Fibroblast of skin of back (primary cell): Measurements from ENCODE around the gene SMTNL2.
A peak's percentile ranks its signal among the peaks of the same experiment; 100 is the strongest.
"Not testable (repeated sequence)": the region's sequence is repeated elsewhere in the genome, so short reads cannot be mapped to it uniquely, and the experiment has no call there.

Experiments used
- DNase-seq: peaks from one replicate; pipeline ENCODE4 v3.0.0-alpha.2; 2013

SMTNL2 gene

DNA sequence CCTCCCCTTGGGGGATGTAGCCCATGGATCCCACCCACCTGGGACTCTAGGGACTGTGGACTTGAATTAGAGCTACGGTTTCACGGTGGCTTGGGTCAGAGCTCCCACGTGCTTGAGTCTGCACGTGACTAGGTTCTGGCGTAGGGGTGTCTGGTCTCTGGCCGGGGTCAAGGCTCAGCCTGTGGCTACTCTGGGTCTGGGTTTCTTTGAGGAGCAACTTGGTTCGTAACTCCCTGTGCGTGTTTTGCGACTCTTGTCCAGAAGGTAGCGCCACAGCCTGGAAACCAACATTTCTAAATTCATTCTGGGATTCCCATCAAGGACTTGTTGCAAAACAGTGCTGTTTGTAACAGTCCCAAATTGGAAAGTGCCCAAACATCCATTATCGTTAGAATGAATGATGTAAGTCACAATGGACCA is 23.5 kb upstream of the SMTNL2 start:
- DNase-seq: no peak

DNA sequence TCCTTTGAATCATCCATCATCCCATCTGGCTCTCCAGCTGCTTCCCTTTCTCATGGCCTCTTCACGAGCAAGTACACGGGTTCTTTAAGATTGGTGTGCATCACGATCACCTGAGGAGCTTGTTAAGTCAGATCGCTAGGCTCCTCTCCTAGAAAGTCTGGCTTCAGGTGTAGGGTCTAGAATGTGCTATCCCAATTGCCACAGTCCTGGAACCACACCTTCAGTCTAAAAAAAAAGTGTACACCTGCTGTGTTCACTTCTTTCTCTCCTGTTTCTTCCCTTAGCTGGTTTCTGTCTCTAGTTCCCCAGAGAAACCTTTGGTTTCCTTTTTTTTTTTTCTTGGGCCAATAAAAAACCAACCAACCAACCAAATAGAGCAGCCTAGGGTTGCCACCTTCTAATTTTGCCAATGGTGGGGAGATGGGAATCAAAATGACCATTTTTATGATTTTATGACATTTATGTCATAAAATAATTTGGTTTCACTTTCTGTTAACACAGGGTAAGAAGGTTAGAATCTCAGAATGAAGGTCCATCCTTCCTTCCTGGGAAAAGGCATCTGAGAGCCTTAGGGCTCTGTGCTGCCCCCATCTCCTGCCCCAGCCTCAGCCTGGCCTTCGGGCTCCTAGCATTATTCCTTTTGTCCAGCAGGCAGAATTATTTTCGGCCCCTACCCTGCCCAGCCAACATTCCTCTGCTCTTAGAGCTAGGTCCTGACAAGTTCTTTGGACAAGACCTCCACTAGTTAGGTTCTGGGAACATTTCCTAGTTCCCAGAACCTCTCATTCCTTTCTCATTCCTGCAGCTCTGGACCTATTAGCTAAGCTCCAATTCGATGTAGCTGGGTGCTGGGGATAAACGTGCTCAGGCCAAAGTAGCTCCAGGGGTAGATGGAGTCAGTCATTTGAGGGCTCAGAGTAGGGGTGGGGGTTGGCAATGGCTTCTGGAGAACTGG is 22.0 kb upstream of the SMTNL2 start:
- DNase-seq: no peak

DNA sequence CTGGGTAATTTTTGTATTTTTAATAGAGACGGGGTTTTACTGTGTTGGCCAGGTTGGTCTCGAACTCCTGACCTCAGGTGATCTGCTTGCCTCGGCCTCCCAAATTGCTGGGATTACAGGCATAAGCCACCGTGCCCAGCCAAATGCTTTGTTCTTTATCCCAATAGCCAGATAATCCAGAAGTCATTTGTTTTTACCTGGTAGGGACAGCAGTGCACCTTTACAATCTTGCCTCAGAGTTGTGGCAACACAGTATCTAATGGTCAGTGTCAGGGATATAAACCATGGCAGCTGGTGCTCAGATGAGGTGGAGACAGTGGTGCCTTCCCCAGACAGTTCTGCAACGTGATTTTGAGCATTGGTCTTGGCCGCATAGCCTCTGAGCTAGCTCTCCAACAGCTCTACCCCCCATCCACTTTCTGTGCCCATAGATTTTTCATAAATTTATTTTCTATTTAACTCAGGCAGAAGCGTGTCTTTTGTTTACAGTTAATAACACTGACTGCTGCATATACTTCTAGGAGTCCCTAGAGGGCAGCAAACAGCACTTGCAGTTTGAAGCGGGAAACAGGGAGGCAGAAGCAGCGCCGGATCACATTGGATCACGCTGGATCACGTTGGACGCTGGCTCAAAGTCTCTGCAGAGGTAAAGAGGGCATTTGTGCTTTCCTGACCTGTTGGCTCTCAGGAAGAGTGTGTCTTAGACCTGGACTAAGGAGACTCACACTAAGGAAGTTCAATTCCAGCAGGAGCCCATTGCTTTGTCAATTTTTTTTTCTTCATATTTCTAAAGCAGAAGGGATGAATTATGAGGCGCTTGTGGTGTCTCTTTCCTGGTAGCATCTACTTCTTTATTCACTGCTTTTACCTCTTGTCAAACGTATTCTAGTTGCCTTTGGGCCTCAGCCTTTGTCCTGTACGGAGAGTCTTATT is 18.9 kb upstream of the SMTNL2 start:
- peak; percentile 73 for DNase-seq

DNA sequence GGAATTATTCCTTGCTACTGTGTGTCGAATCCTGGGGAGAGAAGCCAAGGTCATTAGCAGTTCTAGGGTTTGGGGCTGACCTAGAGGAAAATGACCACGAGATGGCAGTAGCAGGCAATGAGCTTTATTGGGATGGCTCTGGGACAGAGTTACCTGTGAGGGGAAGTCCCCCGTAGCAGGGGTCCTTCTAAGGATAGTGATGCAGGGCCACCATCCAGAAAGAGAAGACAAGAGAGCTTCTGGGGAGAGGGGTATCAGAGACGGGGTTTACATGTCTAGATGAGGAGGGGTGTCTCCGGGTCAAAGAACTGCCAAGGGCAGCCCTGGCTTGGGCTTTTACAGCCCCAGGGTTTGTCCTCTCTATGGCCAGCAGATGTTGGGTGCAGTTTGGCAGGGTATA is 17.5 kb upstream of the SMTNL2 start:
- peak; percentile 51 for DNase-seq

DNA sequence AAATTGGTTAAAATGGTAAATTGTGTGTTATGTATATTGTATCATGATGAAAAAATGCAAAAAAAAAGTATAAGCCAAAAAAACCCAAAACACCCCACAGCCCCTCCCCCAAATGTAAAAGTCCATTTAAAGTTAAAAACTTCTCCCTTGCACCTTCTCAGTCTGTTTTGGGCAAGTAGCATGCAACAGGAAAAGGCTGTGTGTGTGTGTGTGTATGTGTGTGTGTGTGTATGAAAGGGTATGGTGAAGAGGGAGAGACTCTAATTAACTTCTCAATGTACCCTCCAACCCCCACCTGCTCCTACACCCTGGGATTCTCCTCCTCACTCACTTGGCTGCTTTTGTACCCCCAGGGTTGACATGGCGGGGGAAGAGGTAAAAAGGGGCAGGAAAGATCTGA is 14.7 kb upstream of the SMTNL2 start:
- DNase-seq: no peak

DNA sequence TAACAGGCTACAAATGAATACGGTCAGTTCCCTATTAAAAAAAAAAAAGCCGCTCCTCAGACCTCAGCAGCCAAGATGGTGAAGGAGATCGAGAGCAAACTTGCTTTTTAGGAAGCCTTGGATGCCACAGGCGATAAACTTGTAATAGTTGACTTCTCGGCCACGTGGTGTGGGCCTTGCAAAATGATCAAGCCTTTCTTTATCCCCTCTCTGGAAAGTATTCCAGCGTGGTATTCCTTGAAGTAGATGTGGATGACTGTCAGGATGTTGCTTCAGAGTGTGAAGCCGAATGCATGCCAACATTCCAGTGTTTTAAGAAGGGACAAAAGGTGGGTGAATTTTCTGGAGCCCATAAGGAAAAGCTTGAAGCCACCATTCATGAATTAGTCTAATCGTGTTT is 12.2 kb upstream of the SMTNL2 start:
- no peak for DNase-seq

DNA sequence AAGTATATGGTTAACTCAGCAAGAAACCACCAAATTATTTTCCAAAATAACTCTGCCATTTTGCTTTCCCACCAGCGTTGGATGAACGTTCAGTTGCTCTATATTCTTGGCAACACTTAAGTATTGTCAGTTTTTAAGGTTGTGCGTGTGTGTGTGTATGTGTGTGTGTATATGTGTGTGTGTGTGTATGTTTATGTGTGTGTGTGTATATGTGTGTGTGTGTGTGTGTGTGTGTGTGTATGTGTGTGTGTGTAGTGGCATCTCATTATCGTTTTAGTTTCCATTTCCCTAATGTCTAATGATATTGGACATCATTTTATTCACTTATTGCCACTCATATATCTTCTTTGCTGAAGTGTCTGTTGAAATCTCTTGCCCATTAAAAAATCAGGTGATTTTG is 11.2 kb upstream of the SMTNL2 start:
- DNase-seq: no peak

DNA sequence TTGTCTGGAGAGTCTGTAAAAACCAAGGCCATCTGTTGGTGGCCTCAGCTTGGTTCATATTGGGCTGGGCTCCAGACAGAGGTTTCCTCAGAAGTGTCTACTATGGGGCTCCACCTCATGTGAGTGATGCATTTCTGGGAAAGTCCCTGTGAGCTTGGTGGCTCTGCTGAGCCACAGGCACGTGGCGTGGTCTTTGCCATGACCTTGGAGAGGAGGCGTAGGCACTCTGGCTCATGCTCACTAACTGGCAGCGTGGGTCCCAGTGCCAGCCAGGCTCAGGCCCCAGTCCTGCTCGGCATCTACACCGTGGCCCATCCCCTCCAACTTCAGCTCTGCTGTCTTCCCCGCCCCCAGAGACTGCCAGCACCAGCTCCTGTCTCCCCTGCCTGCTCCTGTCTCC is 10.7 kb upstream of the SMTNL2 start:
- no peak for DNase-seq

DNA sequence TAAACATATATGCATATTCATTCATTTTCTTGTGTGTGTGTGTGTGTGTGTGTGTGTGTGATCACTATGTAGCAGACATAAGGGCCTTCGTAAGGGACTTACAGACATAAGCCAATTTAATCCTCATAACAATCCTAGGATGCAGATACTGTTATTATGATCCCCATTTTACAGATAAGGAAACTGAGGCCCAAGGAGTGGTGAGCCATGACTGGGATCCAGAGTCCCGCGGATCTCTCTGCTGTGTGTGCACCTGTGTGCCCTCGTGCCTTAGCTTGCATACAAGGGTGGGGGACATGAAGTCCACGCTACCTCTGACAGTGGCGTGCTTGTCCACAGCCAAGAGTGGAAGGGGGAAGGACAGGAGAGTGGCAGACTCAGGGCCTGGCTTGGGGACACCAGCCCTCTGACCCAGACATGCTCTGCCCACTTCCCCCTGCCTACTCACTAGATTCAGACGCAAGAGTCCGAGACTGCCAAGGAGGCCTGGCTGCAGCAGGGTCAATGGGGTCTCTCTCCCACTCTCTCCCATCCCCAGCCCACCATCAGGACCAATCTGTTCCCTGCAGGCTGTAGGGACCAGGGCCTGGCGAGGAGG is 9.8 kb upstream of the SMTNL2 start:
- DNase-seq: no peak

DNA sequence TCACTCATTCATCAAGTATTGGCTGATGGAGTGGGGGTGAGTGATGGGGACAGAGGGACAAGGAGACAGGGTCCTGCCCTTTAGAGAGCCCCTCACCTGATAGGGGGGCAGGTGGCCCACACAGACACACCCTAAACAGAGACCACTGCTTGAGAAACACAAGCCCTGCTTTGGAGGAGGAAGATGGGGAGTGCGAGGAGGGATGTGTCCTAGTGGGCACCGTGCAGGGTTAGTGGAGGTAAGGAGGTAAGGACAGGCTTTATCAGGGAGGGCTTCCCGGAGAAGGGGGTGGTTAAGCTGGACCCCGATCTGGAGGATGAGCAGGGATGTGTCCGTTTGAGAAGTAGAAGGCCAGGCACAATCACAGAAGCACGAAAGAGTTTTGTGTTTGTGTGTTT is 8.2 kb upstream of the SMTNL2 start:
- DNase-seq: no peak

DNA sequence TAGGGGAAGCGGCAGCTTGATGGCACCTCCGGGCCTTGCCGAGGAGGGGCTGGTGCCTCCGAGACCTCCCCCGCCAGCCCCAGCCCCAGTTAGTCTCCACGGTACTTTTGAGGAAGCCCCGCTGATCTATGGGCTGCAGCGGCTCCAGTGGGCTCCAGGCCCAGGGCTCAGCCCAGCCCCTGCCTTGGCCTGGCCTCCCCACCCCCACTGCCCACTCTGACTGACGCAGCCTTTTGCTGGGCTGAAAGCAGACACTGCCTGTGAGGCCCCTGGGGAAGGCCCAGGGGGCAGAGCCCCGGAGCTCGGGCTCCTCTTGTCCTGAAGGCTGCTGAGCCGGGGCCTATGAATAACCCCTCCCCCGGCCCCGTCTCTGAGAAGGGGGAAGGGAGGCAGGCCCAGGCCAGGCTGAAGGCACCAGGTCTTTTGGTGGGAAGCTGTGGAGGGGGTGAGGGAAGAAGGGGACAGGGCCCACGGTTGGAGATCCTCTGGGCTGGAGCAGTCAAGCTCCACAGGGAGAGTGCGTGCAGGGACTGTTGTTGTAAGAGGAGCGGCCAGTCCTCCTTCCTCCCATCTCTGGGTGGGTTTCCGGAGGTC is 7.5 kb upstream of the SMTNL2 start:
- DNase-seq: peak; percentile 15

DNA sequence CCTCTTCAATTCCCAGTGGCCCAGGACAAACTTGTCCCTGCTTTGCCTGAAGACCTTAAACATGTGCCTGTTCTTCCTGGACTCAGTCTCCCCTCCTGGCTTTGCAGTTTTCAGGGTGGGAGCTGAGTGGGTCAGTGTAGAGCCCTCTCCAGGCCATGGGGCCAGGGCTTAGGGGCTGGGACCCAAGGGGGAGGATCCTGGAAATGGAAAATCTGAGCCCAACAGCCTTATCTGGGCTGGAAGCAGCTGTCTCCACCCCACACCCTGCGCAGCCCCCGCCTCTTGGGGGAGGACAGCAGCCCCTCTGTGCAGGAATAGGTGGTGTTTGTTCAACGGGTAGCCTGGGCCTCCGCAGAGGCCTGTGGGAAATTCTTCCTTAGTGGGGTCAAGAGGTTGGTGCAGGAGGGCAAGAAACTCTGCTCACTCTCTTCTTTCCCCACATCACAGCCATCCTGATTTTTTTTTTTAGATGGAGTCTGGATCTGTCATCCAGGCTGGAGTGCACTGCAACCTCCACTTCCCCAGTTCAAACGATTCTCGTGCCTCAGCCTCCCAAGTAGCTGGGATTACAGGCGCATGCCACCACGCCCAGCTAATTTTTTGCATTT is 6.8 kb upstream of the SMTNL2 start:
- DNase-seq: no peak

DNA sequence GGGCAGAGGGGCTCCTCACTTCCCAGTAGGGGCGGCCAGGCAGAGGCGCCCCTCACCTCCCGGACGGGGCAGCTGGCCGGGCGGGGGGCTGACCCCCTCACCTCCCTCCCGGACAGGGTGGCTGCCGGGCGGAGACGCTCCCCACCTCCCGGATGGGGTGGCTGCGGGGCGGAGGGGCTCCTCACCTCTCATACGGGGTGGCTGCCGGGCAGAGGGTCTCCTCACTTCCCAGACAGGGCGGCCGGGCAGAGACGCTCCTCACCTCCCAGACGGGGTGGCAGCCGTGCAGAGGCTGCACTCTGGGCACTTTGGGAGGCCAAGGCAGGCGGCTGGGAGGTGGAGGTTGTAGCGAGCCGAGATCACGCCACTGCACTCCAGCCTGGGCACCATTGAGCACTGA is 6.0 kb upstream of the SMTNL2 start:
- not testable (repeated sequence) for DNase-seq

DNA sequence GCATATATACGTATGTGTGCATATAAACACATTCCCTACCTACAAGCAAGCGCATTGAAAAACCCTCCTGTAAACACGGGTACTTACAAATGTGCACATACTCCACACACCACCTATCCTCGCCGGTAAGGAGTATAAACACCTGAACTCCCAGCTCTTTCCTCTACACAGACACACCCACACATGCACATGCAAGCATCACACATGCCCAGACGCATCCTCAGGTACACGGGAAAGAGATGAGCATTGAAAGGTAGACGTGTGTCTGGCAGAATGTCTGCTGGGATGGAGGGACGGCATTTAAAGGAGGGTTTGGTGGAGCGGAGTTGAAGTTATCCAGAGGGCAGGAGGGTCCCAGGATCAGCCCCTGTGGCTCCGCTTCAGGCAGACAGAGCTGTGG is 4.7 kb upstream of the SMTNL2 start:
- no peak for DNase-seq

DNA sequence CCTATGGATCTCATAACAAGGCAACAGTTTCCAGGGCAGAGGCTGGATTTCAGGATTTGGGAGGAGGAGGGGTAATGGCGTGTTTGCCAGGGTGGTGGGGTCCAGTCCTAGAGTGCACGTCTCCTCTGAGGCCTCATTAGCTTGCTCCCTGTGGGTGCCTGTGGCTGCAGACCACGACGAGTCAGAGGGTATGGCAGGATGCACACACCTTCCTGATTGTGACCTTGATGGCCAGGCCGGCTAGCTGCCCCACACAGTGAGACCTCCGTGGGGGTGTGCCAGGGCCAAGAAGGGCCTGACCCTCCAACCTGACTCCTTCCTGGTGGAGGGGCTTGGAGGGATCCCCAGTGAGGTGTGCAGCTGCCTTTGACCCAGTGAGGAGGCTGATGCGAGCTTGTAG is 4.0 kb upstream of the SMTNL2 start:
- DNase-seq: no peak

DNA sequence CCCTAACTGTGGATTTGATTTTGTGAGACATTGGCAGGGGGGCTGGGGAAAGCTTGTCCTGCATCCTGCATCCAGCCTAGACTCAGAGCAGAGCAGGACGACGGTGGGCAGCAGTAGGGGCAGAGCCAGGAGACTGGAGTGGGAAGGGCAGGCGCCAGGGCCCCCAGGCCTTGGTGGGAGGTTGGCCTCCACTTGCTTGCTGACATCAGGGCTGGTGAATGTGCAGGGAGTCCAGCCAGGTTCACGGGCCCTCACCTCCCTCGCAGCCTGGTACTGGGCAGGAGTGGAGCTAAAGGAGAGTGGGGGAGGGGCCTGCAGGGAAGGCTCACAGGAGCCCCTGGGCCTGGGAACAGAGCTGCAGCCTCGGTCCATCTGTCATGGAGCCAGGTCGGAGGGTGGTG is 2.2 kb upstream of the SMTNL2 start:
- DNase-seq: no peak

DNA sequence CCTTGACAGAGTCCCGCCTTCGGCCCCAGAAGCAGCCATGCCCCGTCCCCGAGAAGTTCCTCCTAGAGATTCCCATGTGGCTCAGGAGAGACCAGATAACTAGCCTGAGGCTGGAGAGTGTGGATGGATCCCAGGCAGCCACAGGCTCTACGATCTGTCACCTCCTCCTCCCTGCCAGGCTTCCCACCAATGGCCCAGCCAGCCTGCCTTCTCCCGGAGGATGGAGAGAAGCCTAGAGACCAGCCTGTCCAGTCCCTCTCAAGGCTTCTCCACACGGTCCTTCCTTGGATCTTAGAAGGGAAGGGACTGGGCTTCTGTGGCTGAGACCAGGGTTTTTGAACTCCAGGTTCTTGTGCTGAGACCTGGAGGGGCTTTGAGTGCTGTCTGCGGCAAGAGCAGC is 1.6 kb upstream of the SMTNL2 start:
- DNase-seq: no peak

DNA sequence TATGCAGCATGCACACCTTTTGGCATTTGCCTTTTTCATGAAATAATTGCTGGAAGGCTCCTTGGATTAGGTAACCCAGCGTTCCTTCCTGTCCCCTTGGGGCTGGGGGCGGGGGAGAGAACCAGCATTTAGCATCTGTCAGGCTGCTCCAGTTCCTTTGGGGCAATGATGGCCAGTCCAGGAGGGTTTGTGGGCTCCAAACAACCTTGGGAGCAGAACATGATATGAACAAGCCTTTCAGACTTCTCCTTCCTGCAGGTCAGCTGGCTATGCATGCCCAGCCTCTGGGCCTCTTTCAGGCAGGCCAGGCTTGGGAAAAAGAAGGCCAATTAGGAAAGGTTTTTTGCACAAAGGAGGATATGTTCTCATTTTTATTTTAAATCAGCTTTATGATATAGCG is 1.1 kb upstream of the SMTNL2 start:
- DNase-seq: no peak

DNA sequence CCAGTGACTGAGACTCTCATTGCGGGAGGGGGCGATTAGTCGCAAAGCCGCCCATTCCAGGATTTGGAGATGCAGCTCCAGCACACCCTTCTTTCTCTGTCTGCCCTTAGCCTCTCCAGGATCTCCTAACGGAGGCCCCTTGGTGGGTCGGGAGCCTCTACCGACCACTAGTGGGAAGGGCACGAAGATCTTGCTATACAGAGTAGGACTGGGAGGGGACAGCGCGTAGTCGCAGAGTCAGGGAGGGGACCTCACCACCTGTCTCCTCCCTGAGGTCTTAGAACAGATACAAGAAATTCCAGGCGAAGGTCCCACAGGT is 588 bp upstream of the SMTNL2 start:
- DNase-seq: peak; percentile 20

DNA sequence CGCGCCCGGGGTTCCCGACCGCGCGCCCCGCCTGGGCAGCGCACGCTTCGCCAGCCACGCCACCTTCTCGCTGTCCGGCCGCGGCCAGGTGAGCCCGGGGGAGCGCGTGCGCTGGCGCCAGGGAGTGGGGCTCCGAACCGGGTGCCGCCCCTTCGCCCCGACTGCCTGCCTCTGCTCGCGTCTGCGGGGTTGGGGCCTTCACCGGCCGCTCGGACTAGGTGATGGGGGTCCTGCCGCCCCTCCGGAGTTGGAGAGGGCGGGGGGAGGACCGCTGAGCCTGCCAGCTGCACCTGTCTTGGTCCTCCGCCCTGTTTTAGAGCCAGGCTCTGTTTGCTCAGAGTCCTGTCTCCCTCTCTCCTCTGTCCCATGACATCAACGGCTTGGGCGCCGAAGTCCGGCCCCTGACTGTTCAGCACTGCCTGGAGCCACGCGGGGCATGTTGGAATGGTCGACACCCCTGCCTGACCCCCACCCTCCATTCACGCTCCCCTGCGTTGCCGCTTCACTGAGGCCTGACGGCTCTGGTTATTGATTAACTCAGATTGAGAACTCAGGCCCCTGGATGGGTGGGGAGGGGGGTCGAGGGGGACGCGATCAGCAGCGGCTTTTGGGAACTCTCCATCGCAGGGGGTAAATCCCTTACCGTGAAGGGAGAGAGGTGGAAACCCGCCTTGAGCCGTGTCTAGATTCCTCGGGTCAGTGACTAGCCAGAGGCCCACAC is 748 bp downstream of the SMTNL2 start:
- no peak for DNase-seq

DNA sequence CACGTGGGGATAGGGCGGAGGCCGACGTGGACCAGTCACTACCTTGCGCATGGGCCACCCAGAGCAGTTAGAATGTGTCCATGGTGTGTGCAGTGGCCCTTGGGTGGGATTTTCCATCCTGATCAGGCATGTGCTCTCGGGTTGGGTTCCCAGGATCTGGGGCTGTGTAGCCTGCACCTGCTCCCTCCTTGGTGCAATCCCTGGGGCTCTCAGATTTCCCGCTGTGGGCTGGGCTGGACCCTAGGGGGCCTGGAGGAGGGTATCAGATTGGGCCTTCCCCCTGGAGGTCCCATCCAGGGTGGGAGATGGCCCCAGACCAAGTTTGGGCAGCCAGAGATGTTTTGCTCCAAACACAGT is 1.3 kb downstream of the SMTNL2 start:
- no peak for DNase-seq

DNA sequence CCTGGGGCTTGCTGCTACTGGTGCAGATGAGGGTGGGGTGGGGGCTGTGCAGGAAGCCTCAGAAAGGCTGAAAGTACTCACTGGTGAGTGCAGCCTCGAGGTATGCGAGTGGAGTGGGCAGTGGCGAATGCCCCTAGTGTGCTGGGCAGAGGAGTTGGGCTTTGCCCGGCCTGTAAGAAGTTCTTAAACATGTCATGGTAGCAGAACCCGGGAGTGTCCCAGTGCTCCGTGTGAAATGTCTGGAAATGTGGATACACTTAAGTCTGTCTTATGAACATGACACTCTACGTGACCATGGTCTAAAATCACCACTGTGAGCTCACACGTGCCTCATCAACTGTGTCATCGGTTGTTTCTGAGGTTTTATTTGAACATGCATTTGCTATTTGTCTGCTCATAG is 1.7 kb downstream of the SMTNL2 start:
- no peak for DNase-seq
